Central memory CD8-positive, alpha-beta T cell (primary cell): ENCODE data around the gene CLIC1.

Source experiments
- ATAC-seq: fragments of 150-1000 bp; cut with Tn5 transposase; replicated peaks from 2 replicates; pipeline ENCODE4 v1.10.0; 2022; ENCODE audit warnings: mild to moderate bottlenecking, moderate FRiP score, moderate number of reproducible peaks; ENCODE audit not compliant: poor library complexity, severe bottlenecking; ENCODE audit errors: extremely low read depth
- DNase-seq, 2 donors: peaks; one replicate each; pipeline ENCODE4 v3.0.0; 2021; ENCODE audit warnings: low spot score in 2 of 2
- H3K27ac Mint-ChIP-seq: one replicate; pipeline ENCODE4 v1.8.0; 2022; ENCODE audit warnings: low read depth, mild to moderate bottlenecking, moderate library complexity, mixed read lengths
- H3K27me3 Mint-ChIP-seq: one replicate; pipeline ENCODE4 v1.8.0; 2022; ENCODE audit warnings: mixed read lengths
- H3K36me3 Mint-ChIP-seq: one replicate; pipeline ENCODE4 v1.8.0; 2022; ENCODE audit warnings: mild to moderate bottlenecking, moderate library complexity, mixed read lengths; ENCODE audit not compliant: insufficient read depth
- H3K4me1 Mint-ChIP-seq: one replicate; pipeline ENCODE4 v1.8.0; 2022; ENCODE audit warnings: mixed read lengths
- H3K4me3 Mint-ChIP-seq: one replicate; pipeline ENCODE4 v1.8.0; 2022; ENCODE audit warnings: mild to moderate bottlenecking, moderate library complexity, mixed read lengths
- H3K9me3 Mint-ChIP-seq: one replicate; pipeline ENCODE4 v1.8.0; 2022; ENCODE audit warnings: mixed read lengths

CLIC1 gene

GRCh38 chr6:31707701-31708100 lies 28.6 kb downstream of the CLIC1 start:
- no peak for ATAC-seq
- Mint-ChIP-seq H3K27ac (no peak overlapping the region), H3K9me3 (no peaks in the 10 kb centered on the region), H3K27me3 (no peaks in the 10 kb centered on the region), H3K4me3 (no peak overlapping the region), H3K36me3 (peaks cover 6% of the 10 kb centered on the region), H3K4me1 (peaks cover 23% of the 10 kb centered on the region)
- DNase-seq = no peak

DNA sequence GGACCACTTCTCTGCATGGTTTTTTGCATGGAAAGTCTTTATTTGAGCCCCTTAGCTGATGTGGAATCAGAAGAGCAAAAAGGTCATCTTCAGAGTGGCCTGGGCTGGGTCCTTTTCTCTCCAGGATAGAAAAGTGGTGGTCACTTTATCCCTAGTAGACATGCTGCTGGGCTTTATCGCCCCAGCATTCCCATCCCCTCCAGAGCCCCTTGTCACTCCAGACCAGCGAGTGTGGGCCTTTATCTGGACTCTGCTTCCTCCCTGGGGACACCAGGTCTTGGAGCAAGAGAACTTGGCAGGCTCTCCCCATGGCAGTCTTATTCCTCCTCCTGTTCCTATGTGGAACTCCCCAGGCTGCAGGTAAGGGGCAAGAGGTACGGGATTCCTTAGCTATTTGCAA lies 29.7 kb downstream of the CLIC1 start, which contains the start of gene LY6G6F:
LY6G6F (plus strand) TSS at position 268 of the 400 bp plus-strand sequence; CDS start at position 309, 41 bp downstream.
- ATAC-seq (no peak), DNase-seq (no peak)
- Mint-ChIP-seq H3K4me1 (peaks cover 28% of the 10 kb centered on the region), H3K4me3 (no peak within 1 kb of the TSS), H3K27ac (no peak within 1 kb of the TSS), H3K27me3 (no peaks in the 10 kb centered on the region), H3K9me3 (no peaks in the 10 kb centered on the region), H3K36me3 (peaks cover 11% of the 10 kb centered on the region)

DNA sequence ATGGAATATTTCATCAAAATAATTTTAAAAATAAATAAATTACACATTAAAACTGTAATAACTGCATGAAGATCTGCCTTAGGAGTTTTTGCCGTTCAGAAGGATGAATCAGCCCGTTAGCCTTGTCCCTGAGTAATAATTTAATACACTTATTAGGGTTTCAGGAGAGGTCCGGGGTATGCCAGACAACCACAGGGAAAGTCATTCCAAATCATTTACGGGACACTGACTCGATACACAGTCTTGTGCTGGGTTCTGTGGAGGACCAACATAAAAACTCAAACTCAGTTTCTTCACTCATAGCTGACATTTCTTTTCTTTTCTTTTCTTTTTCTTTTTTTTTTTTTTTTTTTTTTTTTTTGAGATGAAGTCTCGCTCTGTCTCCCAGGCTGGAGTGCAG lies 30.4 kb downstream of the CLIC1 start:
- no peak overlapping the region for H3K4me3 Mint-ChIP-seq
- ATAC-seq = no peak

DNA sequence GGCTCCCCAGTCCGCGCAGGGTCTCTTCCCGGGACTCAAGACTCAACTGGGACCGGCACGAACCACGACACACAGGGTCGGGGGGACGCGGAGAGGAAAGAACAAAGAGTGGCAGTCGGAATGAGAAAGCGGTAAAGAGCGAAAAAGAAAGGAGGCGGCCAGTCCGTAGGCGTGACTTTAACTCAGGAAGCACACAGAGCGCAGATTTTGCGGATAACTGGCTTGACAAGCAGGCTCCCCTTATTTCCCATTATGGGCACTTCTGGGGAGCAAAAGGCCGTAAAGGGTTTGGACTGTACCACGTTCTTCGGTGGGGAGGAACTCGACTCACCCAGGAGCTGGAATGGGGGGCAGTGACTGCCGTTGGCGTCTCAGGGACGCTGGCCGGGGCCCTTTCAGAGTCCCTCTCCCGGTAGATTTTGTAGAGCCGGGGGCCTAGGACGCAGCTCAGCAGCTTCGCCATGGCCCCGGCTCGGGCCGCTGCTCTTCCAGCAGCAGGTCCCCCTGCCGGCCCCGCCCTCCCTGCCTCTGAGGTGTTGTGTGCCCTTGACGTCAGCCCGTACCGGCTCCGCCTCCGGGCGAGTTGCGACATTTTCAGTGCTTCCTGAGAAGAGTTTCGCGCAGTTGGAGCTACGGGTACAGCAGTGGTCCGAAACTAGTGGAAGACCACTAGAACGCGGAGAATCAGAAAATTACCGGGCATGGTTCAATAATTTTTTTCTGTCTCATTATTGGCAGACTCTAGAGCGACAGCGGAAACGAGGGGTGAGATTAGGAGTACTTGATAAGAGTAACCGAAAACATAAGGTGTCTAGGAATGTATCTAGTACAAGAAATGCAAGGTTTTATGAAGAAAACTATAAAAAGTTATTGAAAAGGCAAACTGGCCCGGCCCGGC lies 33.3 kb downstream of the CLIC1 start, which contains the start of gene ABHD16A:
ABHD16A (minus strand) TSS at position 506 of the 898 bp plus-strand sequence; CDS start at position 463, 43 bp downstream.
- Mint-ChIP-seq H3K4me1 (peaks cover 26% of the 10 kb centered on the region), H3K36me3 (peaks cover 21% of the 10 kb centered on the region), H3K4me3 (peak within 1 kb of the TSS; percentile 96), H3K27me3 (no peaks in the 10 kb centered on the region), H3K27ac (peak within 1 kb of the TSS; percentile 99), H3K9me3 (no peaks in the 10 kb centered on the region)
- peak; percentile 95 for ATAC-seq
- peak; percentile 92 to 96 for DNase-seq

More for the DNA sequence above, 30.4 kb downstream of the CLIC1 start:
- Mint-ChIP-seq H3K36me3 (peaks cover 14% of the 10 kb centered on the region), H3K4me1 (peaks cover 28% of the 10 kb centered on the region), H3K9me3 (no peaks in the 10 kb centered on the region), H3K27me3 (no peaks in the 10 kb centered on the region), H3K27ac (no peak overlapping the region)
- DNase-seq = no peak

- peak overlapping the region; percentile 99 for H3K27ac Mint-ChIP-seq
- peaks cover 32% of the 10 kb centered on the region for H3K4me1 Mint-ChIP-seq
- no peaks in the 10 kb centered on the region for H3K9me3 Mint-ChIP-seq
- ATAC-seq = peak; percentile 2
- H3K4me3 Mint-ChIP-seq = peak overlapping the region; percentile 96
- H3K27me3 Mint-ChIP-seq = no peaks in the 10 kb centered on the region
- H3K36me3 Mint-ChIP-seq = peaks cover 26% of the 10 kb centered on the region
- no peak for DNase-seq
Observed at GRCh38 chr6:31702405-31702818, 33.9 kb downstream of the CLIC1 start.

DNA sequence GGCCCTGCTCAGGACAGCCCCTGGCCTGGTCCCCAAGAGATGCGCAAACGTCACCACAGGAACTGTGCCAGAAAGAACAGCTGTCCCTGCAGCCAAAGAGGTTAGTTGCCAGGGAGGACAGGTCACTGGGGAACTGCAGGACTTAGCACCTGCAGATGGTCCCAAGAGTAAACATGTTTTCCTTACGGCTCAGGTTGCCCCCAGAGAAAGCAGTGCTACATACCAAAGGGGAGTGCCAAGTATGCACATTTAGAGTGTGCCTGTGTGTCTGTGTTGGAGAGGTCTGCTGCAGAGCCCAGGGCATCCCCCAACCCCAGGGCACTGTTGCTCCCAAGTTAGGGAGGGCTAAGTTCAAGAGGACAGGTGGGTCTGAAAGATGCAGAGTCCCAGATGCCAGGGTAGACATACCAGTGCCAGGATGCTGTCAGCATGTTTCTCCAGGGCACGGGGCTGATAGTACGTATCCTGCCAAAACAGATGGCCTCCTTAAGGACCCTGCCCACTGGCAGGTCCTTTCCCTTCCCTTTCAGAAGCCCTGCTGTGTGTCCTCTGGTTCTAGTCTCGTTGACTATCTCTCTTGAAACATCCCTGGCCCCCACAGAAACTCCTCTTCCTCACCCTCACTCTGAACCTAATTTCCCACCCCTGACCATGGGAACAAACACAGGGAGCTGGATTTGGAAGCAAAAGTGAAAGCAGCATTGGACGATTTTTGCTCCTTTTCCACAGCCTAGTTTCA lies 34.5 kb downstream of the CLIC1 start:
- H3K27ac Mint-ChIP-seq = peak overlapping the region; percentile 99
- H3K4me1 Mint-ChIP-seq = peaks cover 38% of the 10 kb centered on the region
- no peaks in the 10 kb centered on the region for H3K9me3 Mint-ChIP-seq
- DNase-seq (no peak), ATAC-seq (no peak)
- H3K27me3 Mint-ChIP-seq = no peaks in the 10 kb centered on the region
- peaks cover 27% of the 10 kb centered on the region for H3K36me3 Mint-ChIP-seq
- peak overlapping the region; percentile 96 for H3K4me3 Mint-ChIP-seq

DNA sequence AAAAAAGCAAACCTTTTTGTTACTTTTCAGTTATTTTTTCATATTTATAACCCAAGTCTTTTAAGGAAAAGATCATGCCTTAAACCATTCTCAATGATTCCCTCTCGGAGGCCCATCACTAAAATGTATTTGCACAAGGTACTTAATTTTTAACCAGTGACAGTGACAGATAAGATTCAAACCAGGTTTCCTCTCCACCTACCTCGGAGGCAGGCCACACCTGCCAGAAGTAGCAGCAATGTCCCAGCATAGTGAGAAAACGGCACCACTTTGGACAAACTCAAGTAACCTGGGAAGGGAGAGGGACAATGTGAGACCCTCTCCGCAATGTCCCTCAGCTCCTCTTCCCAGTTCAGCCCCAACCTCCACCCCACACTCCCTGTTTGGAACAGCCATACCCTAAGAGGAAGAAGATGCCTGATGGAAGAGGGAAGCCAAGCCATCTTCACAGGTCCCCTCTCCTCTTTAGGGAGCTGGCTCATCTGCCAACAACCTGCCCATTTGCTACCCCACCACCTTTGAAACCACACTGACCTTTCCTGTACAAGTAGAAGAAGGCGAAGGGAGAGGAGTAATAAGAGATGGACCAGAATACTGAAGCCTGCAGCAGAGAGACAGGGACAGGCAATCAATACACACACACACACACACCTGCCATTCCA lies 35.5 kb downstream of the CLIC1 start:
- H3K36me3 Mint-ChIP-seq = peaks cover 35% of the 10 kb centered on the region
- H3K4me1 Mint-ChIP-seq = peaks cover 40% of the 10 kb centered on the region
- peak overlapping the region; percentile 96 for H3K4me3 Mint-ChIP-seq
- H3K9me3 Mint-ChIP-seq = no peaks in the 10 kb centered on the region
- ATAC-seq (no peak), DNase-seq (no peak)
- H3K27ac Mint-ChIP-seq = no peak overlapping the region
- H3K27me3 Mint-ChIP-seq = no peaks in the 10 kb centered on the region

- Mint-ChIP-seq H3K27ac (peak overlapping the region; percentile 60), H3K4me3 (no peak overlapping the region), H3K4me1 (peaks cover 33% of the 10 kb centered on the region), H3K27me3 (no peaks in the 10 kb centered on the region), H3K9me3 (no peaks in the 10 kb centered on the region), H3K36me3 (peaks cover 52% of the 10 kb centered on the region)
- no peak for ATAC-seq
- DNase-seq = no peak
Observed at GRCh38 chr6:31697555-31697954, 38.8 kb downstream of the CLIC1 start.

GRCh38 chr6:31693535-31693934 lies 42.8 kb downstream of the CLIC1 start:
- no peak overlapping the region for H3K27ac Mint-ChIP-seq
- H3K4me3 Mint-ChIP-seq = no peak overlapping the region
- no peaks in the 10 kb centered on the region for H3K27me3 Mint-ChIP-seq
- peaks cover 52% of the 10 kb centered on the region for H3K36me3 Mint-ChIP-seq
- peaks cover 16% of the 10 kb centered on the region for H3K4me1 Mint-ChIP-seq
- DNase-seq = no peak
- ATAC-seq = no peak
- no peaks in the 10 kb centered on the region for H3K9me3 Mint-ChIP-seq

DNA sequence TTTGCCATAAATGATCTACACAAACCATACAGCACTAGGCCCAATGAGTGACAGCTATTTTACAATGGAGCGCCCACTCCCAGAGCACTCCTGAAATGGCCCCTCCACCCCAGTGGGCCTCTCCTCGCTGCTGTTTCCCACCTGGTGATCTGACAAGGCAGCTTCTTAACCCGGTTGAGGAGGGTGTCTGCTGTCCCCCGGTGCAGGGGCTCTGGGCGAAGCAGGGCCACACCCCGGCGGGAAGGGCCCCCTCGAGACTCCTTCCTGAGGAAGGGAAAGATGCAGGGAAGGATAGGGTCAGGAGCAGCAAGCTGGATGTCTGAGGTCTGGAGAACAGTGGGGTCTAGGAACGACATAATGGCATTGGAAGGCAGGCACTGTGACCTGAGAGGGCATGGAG lies 43.4 kb downstream of the CLIC1 start:
- H3K9me3 Mint-ChIP-seq = no peaks in the 10 kb centered on the region

GRCh38 chr6:31692353-31692752 lies 44.0 kb downstream of the CLIC1 start:
- no peak overlapping the region for H3K4me3 Mint-ChIP-seq
- no peaks in the 10 kb centered on the region for H3K9me3 Mint-ChIP-seq
- H3K27ac Mint-ChIP-seq = no peak overlapping the region
- H3K4me1 Mint-ChIP-seq = peaks cover 7% of the 10 kb centered on the region
- DNase-seq (no peak), ATAC-seq (no peak)
- H3K36me3 Mint-ChIP-seq = peaks cover 52% of the 10 kb centered on the region
- no peaks in the 10 kb centered on the region for H3K27me3 Mint-ChIP-seq

More for the DNA sequence above, 43.4 kb downstream of the CLIC1 start:
- Mint-ChIP-seq H3K27ac (no peak overlapping the region), H3K4me3 (no peak overlapping the region), H3K27me3 (no peaks in the 10 kb centered on the region), H3K36me3 (peaks cover 54% of the 10 kb centered on the region), H3K4me1 (peaks cover 13% of the 10 kb centered on the region)
- no peak for ATAC-seq
- no peak for DNase-seq

DNA sequence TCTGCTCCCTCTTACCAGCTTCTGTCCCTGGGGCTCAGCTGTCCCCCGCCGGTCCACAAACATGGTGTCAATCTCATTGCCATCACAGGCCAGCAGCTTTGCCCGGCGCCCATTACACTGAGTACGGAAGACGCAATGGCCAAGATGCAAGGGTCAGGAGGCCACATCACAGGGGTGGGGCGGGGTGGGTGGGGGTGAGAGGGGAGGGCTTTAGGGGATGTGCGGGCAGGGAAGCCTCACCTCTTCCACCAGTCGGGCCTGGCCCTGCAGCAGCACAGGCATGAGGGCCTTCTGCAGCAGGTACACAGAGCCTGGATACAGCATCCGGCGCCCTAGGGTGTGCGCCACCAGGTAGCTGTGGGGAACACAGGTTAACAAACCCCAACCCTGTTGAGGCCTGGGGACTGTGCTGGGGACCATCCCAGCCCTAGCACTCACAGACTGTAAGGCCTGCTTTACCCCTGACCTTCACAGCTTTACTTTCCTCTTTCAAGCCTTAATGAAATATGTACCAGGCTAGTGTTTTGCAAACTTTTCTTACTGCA lies 44.7 kb downstream of the CLIC1 start:
- ATAC-seq (no peak), DNase-seq (no peak)
- no peaks in the 10 kb centered on the region for H3K27me3 Mint-ChIP-seq
- H3K27ac Mint-ChIP-seq = no peak overlapping the region
- no peaks in the 10 kb centered on the region for H3K9me3 Mint-ChIP-seq
- H3K4me3 Mint-ChIP-seq = no peak overlapping the region
- H3K36me3 Mint-ChIP-seq = peaks cover 50% of the 10 kb centered on the region
- H3K4me1 Mint-ChIP-seq = peaks cover under 1% of the 10 kb centered on the region
